Kidney epithelial cell (primary cell): ENCODE measurements around the gene SNAI1. TPM values are rescaled to one million over a fixed set of nuclear protein-coding genes. Genes with fewer than 3 reads are reported as not detected.
"Not testable (repeated sequence)": the region's sequence is repeated elsewhere in the genome, so short reads cannot be mapped to it uniquely, and the experiment has no call there.

Experiments used
- DNase-seq: peaks from one replicate; pipeline ENCODE4 v3.0.0-alpha.2; 2010; ENCODE audit warnings: low read depth
- H3K27me3 ChIP-seq: 2 replicates; pipeline ENCODE4 v1.6.0; 2011; ENCODE audit warnings: low read length; ENCODE audit not compliant: control insufficient read depth, insufficient read depth
- H3K36me3 ChIP-seq: 2 replicates; pipeline ENCODE4 v1.5.1; 2011; ENCODE audit warnings: low read length; ENCODE audit not compliant: control insufficient read depth, insufficient read depth
- H3K4me3 ChIP-seq: 2 replicates; pipeline ENCODE4 v1.5.1; 2011; ENCODE audit warnings: low read depth, mild to moderate bottlenecking, control low read depth, low read length
- total RNA-seq: library from RNA; depleted of rRNA; stranded (reverse); fragments of >200 nt; gene quantifications from 2 replicates; pipeline ENCODE4 v1.2.3, GENCODE V29; 2015
- TF ChIP-seq, protein P1 (sequence below): IDR thresholded peaks from 2 replicates; pipeline ENCODE4 v1.5.1; 2011; ENCODE audit warnings: mild to moderate bottlenecking, moderate library complexity, low read length, control low read depth, inconsistent platforms; ENCODE audit not compliant: insufficient read depth, poor library complexity, severe bottlenecking

The SNAI1 gene
- total RNA-seq, 1 donor from 2014 or later = not detected

DNA sequence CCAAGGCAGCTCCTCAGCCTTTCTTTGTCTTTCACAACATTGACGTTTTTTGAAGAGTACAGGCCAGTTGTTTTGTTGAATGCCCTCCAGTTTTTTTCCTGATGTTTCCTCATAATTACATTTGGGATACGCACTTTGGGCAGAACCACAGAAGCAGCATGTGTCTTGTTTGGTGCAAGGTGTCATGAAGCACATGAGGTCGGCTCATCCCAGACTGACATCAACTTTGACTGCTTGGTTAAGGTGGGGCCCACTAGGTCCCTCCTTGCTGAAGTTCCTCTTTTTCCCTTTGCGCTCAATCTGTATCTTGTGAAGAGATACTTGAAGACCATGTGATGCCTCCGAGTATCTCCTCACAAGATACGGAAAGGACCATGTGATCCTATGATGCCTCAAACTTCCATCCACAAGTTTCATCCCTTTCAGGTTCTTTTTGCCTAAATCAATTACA lies 10.5 kb downstream of the SNAI1 start:
- Histone ChIP-seq H3K36me3 (no peaks in the 10 kb centered on the region), H3K4me3 (no peak overlapping the region), H3K27me3 (no peaks in the 10 kb centered on the region)
- no peak for DNase-seq
- TF ChIP-seq, protein P1, sequence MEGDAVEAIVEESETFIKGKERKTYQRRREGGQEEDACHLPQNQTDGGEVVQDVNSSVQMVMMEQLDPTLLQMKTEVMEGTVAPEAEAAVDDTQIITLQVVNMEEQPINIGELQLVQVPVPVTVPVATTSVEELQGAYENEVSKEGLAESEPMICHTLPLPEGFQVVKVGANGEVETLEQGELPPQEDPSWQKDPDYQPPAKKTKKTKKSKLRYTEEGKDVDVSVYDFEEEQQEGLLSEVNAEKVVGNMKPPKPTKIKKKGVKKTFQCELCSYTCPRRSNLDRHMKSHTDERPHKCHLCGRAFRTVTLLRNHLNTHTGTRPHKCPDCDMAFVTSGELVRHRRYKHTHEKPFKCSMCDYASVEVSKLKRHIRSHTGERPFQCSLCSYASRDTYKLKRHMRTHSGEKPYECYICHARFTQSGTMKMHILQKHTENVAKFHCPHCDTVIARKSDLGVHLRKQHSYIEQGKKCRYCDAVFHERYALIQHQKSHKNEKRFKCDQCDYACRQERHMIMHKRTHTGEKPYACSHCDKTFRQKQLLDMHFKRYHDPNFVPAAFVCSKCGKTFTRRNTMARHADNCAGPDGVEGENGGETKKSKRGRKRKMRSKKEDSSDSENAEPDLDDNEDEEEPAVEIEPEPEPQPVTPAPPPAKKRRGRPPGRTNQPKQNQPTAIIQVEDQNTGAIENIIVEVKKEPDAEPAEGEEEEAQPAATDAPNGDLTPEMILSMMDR = no peak

DNA sequence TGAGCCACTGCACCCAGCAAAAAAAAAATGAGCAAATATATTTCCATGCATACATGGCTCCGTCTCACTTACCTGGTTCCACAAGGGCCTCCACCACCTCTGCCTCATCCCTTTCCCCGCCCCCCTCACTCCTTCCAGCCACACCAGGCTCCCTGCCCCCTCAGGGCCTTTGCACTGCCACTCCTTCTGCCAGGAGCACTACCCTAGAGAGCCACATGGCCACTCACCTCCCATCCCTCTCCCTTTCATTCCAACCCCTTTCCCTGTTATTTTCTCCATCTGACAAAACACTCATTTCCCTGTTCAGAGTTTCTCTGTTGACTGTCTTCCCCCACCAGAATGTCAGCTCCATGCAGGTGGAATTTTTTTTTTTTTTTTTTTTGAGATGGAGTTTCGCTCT lies 12.8 kb downstream of the SNAI1 start:
- DNase-seq = no peak
- TF ChIP-seq, protein P1 = no peak
- no peaks in the 10 kb centered on the region for H3K27me3 ChIP-seq
- H3K36me3 ChIP-seq = no peaks in the 10 kb centered on the region
- no peak overlapping the region for H3K4me3 ChIP-seq

DNA sequence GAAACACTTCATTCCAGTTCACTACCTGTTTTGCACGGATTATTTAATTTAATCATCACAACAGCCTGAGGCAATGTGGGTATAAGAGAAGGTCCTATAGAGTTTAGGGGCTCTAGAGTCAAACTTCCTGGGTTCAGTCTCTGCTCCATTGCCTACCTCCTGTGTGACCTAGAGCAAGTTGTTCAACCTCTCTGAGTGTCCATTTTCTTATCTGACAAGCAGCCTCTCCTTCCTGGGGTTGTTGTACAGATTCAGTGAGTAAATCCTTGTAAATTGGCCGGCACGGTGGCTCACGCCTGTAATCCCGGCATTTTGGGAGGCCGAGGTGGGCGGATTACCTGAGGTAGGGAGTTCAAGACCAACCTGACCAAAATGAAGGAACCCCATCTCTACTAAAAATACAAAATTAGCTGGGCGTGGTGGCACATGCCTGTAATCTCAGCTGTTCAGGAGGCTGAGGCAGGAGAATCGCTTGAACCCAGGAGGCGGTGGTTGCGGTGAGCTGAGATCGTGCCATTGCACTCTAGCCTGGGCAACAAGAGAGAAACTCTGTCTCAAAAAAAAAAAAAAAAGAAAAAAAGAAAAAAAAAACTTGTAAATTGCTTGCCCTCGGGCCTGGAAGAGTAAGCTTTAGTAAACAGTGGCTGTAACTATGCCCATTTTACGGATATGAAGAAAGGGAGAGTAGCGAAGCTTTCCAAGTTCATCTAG lies 15.9 kb downstream of the SNAI1 start:
- DNase-seq, H3K4me3 ChIP-seq, H3K36me3 ChIP-seq, H3K27me3 ChIP-seq: not testable (repeated sequence)

DNA sequence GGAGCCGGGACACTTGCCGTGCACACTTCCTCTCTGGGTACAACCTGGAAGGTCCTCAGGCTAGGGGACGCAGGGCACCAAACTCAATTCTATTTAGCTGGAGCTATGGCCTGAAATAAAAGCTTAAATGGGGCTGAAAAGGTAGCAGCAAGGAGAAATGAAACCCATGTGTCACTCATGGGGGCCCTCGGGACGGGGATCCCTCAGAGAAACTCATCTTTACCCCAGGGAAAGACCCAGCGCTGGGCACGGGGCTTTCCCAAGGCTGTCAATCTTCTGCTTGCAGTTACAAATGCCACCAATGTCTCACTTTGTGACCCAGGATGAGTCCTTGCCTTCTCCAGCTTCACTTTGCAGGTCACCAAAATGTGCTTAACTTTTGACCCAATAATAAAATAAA lies 16.5 kb downstream of the SNAI1 start:
- TF ChIP-seq, protein P1 = no peak
- DNase-seq = no peak
- H3K4me3 ChIP-seq = no peak overlapping the region
- H3K36me3 ChIP-seq = no peaks in the 10 kb centered on the region
- H3K27me3 ChIP-seq = no peaks in the 10 kb centered on the region

DNA sequence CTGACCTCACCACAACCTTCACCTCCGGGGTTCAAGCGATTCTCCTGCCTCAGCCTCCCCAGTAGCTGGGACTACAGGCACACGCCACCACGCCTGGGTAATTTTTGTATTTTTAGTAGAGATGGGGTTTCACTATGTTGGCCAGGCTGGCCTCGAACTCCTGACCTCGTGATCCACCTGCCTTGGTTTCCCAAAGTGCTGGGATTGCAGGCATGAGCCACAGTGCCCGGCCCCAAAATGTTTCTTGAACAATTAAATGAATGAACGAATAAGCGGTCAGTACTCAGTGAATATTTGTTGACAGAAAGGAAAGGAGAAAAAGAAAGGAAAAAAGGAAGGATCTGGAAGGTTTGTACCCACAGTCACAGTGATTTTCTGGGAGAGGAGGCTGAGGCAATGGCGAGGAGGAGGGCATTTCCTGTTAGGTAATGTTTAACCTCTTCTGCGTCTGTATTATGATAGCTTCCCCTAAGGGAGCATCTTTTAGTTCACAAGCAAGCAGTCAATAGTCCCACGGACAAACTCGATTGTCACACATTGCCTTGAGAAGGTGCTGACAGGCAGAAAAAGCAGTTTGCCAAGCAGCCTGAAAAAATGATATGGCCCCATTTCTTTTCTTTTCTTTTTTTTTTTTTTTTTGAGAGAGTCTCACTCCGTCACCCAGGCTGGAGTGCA lies 17.9 kb downstream of the SNAI1 start:
- H3K4me3 ChIP-seq, DNase-seq, H3K36me3 ChIP-seq, H3K27me3 ChIP-seq: not testable (repeated sequence)

DNA sequence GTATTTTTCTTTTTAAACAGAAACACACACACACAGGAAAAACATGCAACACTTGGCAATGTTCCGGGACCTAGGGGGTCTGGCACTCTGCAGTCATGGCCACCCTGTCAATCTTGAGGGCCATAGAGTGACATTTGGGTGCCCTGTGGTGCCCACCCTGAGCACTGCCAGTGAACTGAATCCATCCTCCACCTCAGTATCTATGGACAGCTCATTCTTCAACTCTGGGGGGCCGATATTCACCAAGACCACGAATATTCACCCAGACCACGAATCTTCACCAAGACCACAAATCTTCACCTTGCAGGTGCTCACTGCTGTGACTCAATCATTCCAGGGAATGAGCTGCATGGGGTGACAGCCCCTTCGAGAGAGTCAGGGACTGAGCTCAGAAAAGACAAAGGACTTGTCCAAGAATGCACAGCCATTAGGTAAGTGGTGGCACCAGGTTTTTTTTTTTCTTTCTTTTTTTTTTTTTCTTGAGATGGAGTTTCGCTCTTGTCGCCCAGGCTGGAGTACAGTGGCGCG lies 19.1 kb downstream of the SNAI1 start:
- H3K4me3 ChIP-seq = no peak overlapping the region
- DNase-seq = peak; percentile 39
- H3K36me3 ChIP-seq = no peaks in the 10 kb centered on the region
- no peaks in the 10 kb centered on the region for H3K27me3 ChIP-seq
- TF ChIP-seq, protein P1 = no peak
